HepG2 (cell line): Measurements from ENCODE around the gene SPNS2. TPM values are rescaled to one million over a fixed set of nuclear protein-coding genes. Genes with fewer than 3 reads are reported as not detected.

ENCODE experiments used
- ARID4A ChIP-seq: sonication (generic); formaldehyde crosslinking; IDR thresholded peaks from 2 replicates; pipeline ENCODE4 v1.5.0; 2020; ENCODE audit warnings: mild to moderate bottlenecking, missing genetic modification reagents, borderline replicate concordance
- BHLHE40 ChIP-seq: IDR thresholded peaks from 2 replicates; pipeline ENCODE4 v1.6.1; 2011; ENCODE audit warnings: low read length, improper control_type of control experiment
- GATAD2A ChIP-seq: IDR thresholded peaks from 2 replicates; pipeline ENCODE4 v1.6.1; 2016
- GRHL1 ChIP-seq: sonication (generic); formaldehyde crosslinking; conservative IDR thresholded peaks from 2 replicates; pipeline ENCODE4 v1.8.0; 2022; ENCODE audit warnings: missing genetic modification reagents
- HOXA3 ChIP-seq: sonication (generic); formaldehyde crosslinking; IDR thresholded peaks from 2 replicates; pipeline ENCODE4 v1.5.0; 2020; ENCODE audit warnings: missing genetic modification reagents
- KAT8 ChIP-seq: IDR thresholded peaks from 2 replicates; pipeline ENCODE4 v1.6.1; 2016; ENCODE audit warnings: missing genetic modification reagents, missing compliant biosample characterization
- MAX ChIP-seq: IDR thresholded peaks from 2 replicates; pipeline ENCODE4 v1.6.1; 2012; ENCODE audit warnings: inconsistent platforms
- NR2C2 ChIP-seq: sonication (generic); formaldehyde crosslinking; IDR thresholded peaks from 2 replicates; pipeline ENCODE4 v1.4.0; 2020; ENCODE audit warnings: missing genetic modification reagents, mild to moderate bottlenecking, moderate library complexity, borderline replicate concordance
- RARG ChIP-seq: sonication (generic); formaldehyde crosslinking; IDR thresholded peaks from 2 replicates; pipeline ENCODE4 v1.4.0; 2020; ENCODE audit warnings: low read depth, mild to moderate bottlenecking, missing genetic modification reagents
- SMC3 ChIP-seq: IDR thresholded peaks from 2 replicates; pipeline ENCODE4 v1.6.1; 2011; ENCODE audit warnings: low read length, improper control_type of control experiment
- TFE3 ChIP-seq: IDR thresholded peaks from 2 replicates; pipeline ENCODE4 v1.6.1; 2016
- ZBTB33 ChIP-seq: sonication (generic); formaldehyde crosslinking; IDR thresholded peaks from 2 replicates; pipeline ENCODE4 v1.4.0; 2020; ENCODE audit warnings: missing genetic modification reagents
- ZMYM3 ChIP-seq: sonication (generic); formaldehyde crosslinking; IDR thresholded peaks from 2 replicates; pipeline ENCODE4 v1.5.1; 2020; ENCODE audit warnings: mild to moderate bottlenecking, missing genetic modification reagents
- ZNF574 ChIP-seq: sonication (generic); formaldehyde crosslinking; IDR thresholded peaks from 2 replicates; pipeline ENCODE4 v1.4.0; 2020; ENCODE audit warnings: missing genetic modification reagents
- polyA plus RNA-seq, 8 experiments: library from polyadenylated mRNA; depleted of rRNA in 3 of 8; stranded (reverse) in 7 of 8; unstranded in 1 of 8; fragments of >200 nt; fragmentation: Illumina TruSeq in 4 of 8; extraction: Trizol in 4 of 8; gene quantifications; 2 replicates each; pipeline versions ENCODE4 v1.2.1 to v1.2.3, GENCODE V29; 2011 to 2016; ENCODE audit warnings: low read depth in 4 of 8, missing spikeins in 1 of 8, mixed read lengths in 1 of 8; ENCODE audit not compliant: insufficient read depth in 1 of 8
- total RNA-seq, 5 experiments: library from RNA; depleted of rRNA; stranded (reverse); fragments of >200 nt; fragmentation: Illumina TruSeq; extraction: Trizol; gene quantifications; 2 replicates each; pipeline ENCODE4 v1.2.3, GENCODE V29; 2016; ENCODE audit warnings: low read depth in 1 of 5
- TF ChIP-seq, protein P1 (sequence below): sonication (generic); formaldehyde crosslinking; IDR thresholded peaks from 2 replicates; pipeline ENCODE4 v1.5.0; 2020; ENCODE audit warnings: mild to moderate bottlenecking, missing genetic modification reagents, moderate library complexity

Gene SPNS2
- total and polyA plus RNA-seq, 2 of the 13 experiments (the other 11 are each of a cell fraction or from before 2014, with no cell fraction given) = 0.01 TPM; not detected in 1

- TF ChIP-seq, protein P1, sequence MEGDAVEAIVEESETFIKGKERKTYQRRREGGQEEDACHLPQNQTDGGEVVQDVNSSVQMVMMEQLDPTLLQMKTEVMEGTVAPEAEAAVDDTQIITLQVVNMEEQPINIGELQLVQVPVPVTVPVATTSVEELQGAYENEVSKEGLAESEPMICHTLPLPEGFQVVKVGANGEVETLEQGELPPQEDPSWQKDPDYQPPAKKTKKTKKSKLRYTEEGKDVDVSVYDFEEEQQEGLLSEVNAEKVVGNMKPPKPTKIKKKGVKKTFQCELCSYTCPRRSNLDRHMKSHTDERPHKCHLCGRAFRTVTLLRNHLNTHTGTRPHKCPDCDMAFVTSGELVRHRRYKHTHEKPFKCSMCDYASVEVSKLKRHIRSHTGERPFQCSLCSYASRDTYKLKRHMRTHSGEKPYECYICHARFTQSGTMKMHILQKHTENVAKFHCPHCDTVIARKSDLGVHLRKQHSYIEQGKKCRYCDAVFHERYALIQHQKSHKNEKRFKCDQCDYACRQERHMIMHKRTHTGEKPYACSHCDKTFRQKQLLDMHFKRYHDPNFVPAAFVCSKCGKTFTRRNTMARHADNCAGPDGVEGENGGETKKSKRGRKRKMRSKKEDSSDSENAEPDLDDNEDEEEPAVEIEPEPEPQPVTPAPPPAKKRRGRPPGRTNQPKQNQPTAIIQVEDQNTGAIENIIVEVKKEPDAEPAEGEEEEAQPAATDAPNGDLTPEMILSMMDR (CRISPR knock-in tag) = peak; percentile 52
- TF ChIP-seq RARG (CRISPR knock-in tag) (no peak), GATAD2A (0 out of 2 replicates have a peak, but pooled peaks have one; percentile 28), ARID4A (peak; percentile 37; the same call in 1 of the 2 replicates), ZBTB33 (CRISPR knock-in tag) (0 out of 2 replicates have a peak, but pooled peaks have one; percentile 6), ZNF574 (CRISPR knock-in tag) (no peak), ZMYM3 (no peak), SMC3 (peak; percentile 22; the same call in 1 of the 2 replicates), NR2C2 (CRISPR knock-in tag) (peak; percentile 53; the same call in 1 of the 2 replicates), GRHL1 (CRISPR knock-in tag) (no peak), KAT8 (CRISPR knock-in tag) (peak; percentile 46; the same call in 1 of the 2 replicates), TFE3 (0 out of 2 replicates have a peak, but pooled peaks have one; percentile 33), HOXA3 (CRISPR knock-in tag) (peak; percentile 12; the same call in 1 of the 2 replicates), BHLHE40 (peak; percentile 37; the same call in 1 of the 2 replicates), MAX (peak; percentile 69; the same call in 1 of the 2 replicates)
Observed at GRCh38 chr17:4560837-4561256, 62.2 kb downstream of the SPNS2 start (continued).
